Calu3 (cell line): ENCODE measurements around the gene GTF2IRD1. TPM values are rescaled to one million over a fixed set of nuclear protein-coding genes. Genes with fewer than 3 reads are reported as not detected.
"Not testable (repeated sequence)": the region's sequence is repeated elsewhere in the genome, so short reads cannot be mapped to it uniquely, and the experiment has no call there.

ENCODE experiments used
- BruUV-seq: library from RNA; stranded (reverse); fragments of 400-500 nt; replicated peaks from 2 replicates; lab custom pipeline; 2021; lab: Mats Ljungman, UMichigan
- CTCF ChIA-PET: fragments of 300-600 bp; sonication (Branson Sonifier 250); formaldehyde crosslinking; loops from one replicate; lab custom pipeline; 2022; ENCODE audit warnings: antibody characterized with exemption; lab: Charles Lee
- DNase-seq: peaks from one replicate; pipeline ENCODE4 v3.0.0; 2022
- H3K27ac Mint-ChIP-seq: one replicate; pipeline ENCODE4 v1.8.0; 2022; ENCODE audit warnings: mixed read lengths; ENCODE audit not compliant: unreplicated experiment
- H3K27me3 Mint-ChIP-seq: one replicate; pipeline ENCODE4 v1.8.0; 2022; ENCODE audit warnings: mixed read lengths; ENCODE audit not compliant: unreplicated experiment
- H3K36me3 Mint-ChIP-seq: one replicate; pipeline ENCODE4 v1.8.0; 2022; ENCODE audit warnings: mild to moderate bottlenecking, moderate library complexity, mixed read lengths; ENCODE audit not compliant: insufficient read depth, unreplicated experiment
- H3K4me1 Mint-ChIP-seq: one replicate; pipeline ENCODE4 v1.8.0; 2022; ENCODE audit warnings: mild to moderate bottlenecking, low read depth, mixed read lengths; ENCODE audit not compliant: unreplicated experiment
- H3K4me3 Mint-ChIP-seq: one replicate; pipeline ENCODE4 v1.8.0; 2022; ENCODE audit warnings: mild to moderate bottlenecking, low read depth, moderate library complexity, mixed read lengths; ENCODE audit not compliant: unreplicated experiment
- H3K9me3 Mint-ChIP-seq: one replicate; pipeline ENCODE4 v1.8.0; 2022; ENCODE audit warnings: low read depth, mixed read lengths; ENCODE audit not compliant: unreplicated experiment
- intact Hi-C: fragments of 100-400 bp; cut with micrococcal nuclease; formaldehyde crosslinking; loops from one replicate; pipeline ENCODE4 v1.10.0; 2022; ENCODE audit not compliant: unreplicated experiment
- total RNA-seq: library from RNA; stranded (reverse); gene quantifications from 2 replicates; pipeline ENCODE4 v1.2.3, GENCODE V29; 2022
- TF ChIP-seq, protein P1 (sequence below): fragments of 200-600 bp; IDR thresholded peaks from one replicate; pipeline ENCODE4 v1.8.0; 2022; ENCODE audit warnings: antibody characterized with exemption; ENCODE audit not compliant: unreplicated experiment

Gene GTF2IRD1
- total RNA-seq, 1 experiment from 2014 or later: 29.2 TPM

DNA sequence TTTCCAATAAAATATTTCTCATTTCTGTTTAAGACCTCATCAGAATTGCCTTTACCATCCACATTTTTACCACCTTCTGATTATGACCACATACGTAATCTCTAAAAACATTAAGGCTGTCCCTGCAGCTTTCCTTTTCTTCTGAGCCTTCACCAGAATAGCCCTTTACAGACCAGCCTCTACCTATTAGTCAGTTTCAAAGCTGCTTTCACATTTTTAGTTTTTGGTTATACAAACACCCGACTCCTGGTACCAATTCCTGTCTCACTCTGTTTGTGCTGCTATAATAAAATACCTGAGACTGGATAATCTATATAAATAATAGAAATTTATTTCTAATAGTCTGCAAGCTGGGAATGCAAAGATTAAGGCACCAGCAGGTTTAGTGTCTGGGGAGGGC lies 15.4 kb upstream of the GTF2IRD1 start:
- intact Hi-C loops: no loop called here
- Mint-ChIP-seq H3K36me3 (no peaks in the 10 kb centered on the region), H3K27ac (no peak overlapping the region), H3K4me3 (no peak overlapping the region), H3K4me1 (no peaks in the 10 kb centered on the region), H3K9me3 (peaks cover 4% of the 10 kb centered on the region), H3K27me3 (no peaks in the 10 kb centered on the region)
- TF ChIP-seq, protein P1, sequence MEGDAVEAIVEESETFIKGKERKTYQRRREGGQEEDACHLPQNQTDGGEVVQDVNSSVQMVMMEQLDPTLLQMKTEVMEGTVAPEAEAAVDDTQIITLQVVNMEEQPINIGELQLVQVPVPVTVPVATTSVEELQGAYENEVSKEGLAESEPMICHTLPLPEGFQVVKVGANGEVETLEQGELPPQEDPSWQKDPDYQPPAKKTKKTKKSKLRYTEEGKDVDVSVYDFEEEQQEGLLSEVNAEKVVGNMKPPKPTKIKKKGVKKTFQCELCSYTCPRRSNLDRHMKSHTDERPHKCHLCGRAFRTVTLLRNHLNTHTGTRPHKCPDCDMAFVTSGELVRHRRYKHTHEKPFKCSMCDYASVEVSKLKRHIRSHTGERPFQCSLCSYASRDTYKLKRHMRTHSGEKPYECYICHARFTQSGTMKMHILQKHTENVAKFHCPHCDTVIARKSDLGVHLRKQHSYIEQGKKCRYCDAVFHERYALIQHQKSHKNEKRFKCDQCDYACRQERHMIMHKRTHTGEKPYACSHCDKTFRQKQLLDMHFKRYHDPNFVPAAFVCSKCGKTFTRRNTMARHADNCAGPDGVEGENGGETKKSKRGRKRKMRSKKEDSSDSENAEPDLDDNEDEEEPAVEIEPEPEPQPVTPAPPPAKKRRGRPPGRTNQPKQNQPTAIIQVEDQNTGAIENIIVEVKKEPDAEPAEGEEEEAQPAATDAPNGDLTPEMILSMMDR: no peak
- BruUV-seq: no TSS peak
- CTCF ChIA-PET: no interaction called here
- DNase-seq: no peak

DNA sequence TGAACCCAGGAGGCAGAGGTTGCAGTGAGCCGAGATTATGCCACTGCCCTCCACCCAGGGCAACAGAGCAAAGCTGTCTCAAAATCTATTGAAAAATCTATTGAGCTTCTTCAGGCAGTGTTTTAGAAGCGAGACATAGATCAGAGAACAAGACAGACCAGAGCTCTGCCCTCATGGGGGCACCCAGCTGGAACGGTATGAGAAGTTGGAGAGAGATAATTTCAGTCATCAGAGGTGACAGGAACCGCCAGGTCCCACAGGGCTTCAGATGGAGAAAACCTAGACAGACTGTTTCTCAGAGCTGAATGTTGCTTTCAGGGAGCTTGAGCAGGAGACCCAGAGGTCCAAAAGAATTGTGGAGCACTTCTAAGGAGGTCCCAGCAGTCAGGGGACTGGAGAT lies 14.2 kb upstream of the GTF2IRD1 start:
- CTCF ChIA-PET: no interaction called here
- Mint-ChIP-seq H3K9me3 (peaks cover 4% of the 10 kb centered on the region), H3K27ac (no peak overlapping the region), H3K36me3 (no peaks in the 10 kb centered on the region), H3K27me3 (no peaks in the 10 kb centered on the region), H3K4me3 (no peak overlapping the region), H3K4me1 (no peaks in the 10 kb centered on the region)
- no peak for DNase-seq
- TF ChIP-seq, protein P1: no peak
- no TSS peak for BruUV-seq
- intact Hi-C loops: no loop called here

DNA sequence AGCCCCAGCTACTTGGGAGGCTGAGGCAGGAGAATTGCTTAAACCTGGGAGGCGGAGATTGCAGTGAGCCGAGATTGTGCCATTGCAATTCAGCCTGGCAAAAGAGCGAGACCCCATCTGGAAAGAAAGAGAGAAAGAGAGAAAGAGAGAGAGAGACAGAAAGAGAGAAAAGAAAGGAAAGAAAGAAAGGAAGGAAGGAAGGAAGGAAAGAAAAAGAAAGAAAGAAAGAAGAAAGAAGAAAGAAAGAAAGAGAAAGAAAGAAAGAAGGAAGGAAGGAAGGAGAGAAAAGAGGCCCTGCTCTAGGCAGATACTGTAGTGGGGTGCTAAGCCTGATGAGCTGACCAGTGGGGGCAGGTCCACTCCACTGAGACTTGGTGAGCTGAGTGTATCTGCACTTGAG lies 13.6 kb upstream of the GTF2IRD1 start:
- H3K27me3 Mint-ChIP-seq, H3K4me1 Mint-ChIP-seq, DNase-seq, CTCF ChIA-PET, H3K9me3 Mint-ChIP-seq, intact Hi-C loops, H3K4me3 Mint-ChIP-seq, H3K36me3 Mint-ChIP-seq, BruUV-seq, H3K27ac Mint-ChIP-seq: not testable (repeated sequence)

DNA sequence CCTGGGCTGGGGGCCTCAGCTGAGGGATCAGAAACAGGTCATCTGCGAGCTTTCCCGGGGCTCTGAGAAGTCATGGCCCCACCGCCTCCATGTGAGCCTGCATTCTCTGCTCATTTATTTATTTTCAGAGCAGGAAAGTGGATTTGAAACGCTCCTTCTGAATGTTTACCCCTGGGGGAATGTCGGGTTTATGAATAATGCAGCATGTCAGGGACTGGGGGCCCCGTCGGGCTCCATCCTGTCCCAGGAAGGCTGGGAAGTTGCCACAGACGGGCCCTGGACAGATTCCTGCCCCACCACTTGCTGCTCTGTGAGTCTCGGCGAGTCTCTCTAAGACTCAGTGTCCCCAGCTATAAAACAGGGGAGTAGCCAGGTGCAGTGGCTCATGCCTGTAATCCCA lies 11.9 kb upstream of the GTF2IRD1 start:
- no peak for DNase-seq
- H3K27ac Mint-ChIP-seq: no peak overlapping the region
- TF ChIP-seq, protein P1: no peak
- H3K27me3 Mint-ChIP-seq: no peaks in the 10 kb centered on the region
- no peak overlapping the region for H3K4me3 Mint-ChIP-seq
- no peaks in the 10 kb centered on the region for H3K36me3 Mint-ChIP-seq
- no peaks in the 10 kb centered on the region for H3K4me1 Mint-ChIP-seq
- CTCF ChIA-PET: no interaction called here
- intact Hi-C loops: no loop called here
- H3K9me3 Mint-ChIP-seq: peaks cover 4% of the 10 kb centered on the region
- BruUV-seq: no TSS peak

DNA sequence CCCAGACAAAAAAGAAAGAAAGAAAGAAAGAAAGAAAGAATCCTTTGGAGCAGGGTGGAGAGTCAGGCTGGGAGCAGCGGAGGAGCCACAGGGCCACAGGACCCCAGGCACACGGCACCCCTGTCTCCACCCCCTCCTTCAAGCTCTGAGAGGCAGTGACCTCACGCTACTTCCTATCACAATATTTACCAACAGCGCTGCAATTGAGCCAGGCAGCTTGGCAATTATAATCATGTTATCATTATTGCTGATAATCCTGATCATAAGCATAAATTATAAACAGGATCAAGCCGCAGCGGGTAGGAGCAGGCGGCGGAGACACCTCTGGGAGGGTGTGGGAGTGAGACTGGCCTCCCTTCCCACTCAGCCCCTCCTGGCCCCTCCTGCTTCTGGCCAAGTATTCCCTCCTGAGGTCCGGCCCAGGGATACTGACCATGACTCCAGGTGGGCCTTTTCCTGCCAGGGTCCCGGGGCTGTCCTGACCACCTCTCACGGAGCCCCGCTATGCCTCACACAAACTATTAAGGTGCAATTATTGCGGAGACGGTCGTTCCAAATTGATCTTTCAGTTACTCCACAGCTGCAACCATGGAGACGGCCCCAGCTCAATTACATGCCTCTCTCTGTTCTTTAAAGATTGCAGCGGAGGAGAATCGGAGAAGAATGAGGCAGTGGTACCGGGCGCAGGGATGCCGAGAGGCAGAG lies 10.0 kb upstream of the GTF2IRD1 start:
- TF ChIP-seq, protein P1: no peak
- no peaks in the 10 kb centered on the region for H3K4me1 Mint-ChIP-seq
- no TSS peak for BruUV-seq
- DNase-seq: no peak
- H3K9me3 Mint-ChIP-seq: no peaks in the 10 kb centered on the region
- no peaks in the 10 kb centered on the region for H3K36me3 Mint-ChIP-seq
- CTCF ChIA-PET: interaction anchor here (0.5 to 0.6 kb wide), 2 partner anchors 130 to 568 kb away, joined by 3 read pairs; no protein-coding TSS in a partner anchor
- H3K27ac Mint-ChIP-seq: no peak overlapping the region
- peaks cover 2% of the 10 kb centered on the region for H3K27me3 Mint-ChIP-seq
- intact Hi-C loops: no loop called here
- no peak overlapping the region for H3K4me3 Mint-ChIP-seq
